ENCODE results near the gene RIT2.

The RIT2 gene

GRCh38 chr18:43079422-43079821 is 36.1 kb downstream of the RIT2 start:
- DNase-seq, result no peak

- no peak for DNase-seq
Measured at GRCh38 chr18:43078478-43079092, 36.9 kb downstream of the RIT2 start.

- peak; percentile 9 for DNase-seq
Measured at GRCh38 chr18:43077510-43078308, 37.8 kb downstream of the RIT2 start.

GRCh38 chr18:43073771-43074170 is 41.7 kb downstream of the RIT2 start:
- DNase-seq, result no peak

GRCh38 chr18:43068781-43069180 is 46.7 kb downstream of the RIT2 start:
- no peak for DNase-seq

GRCh38 chr18:43067570-43067969 is 47.9 kb downstream of the RIT2 start:
- DNase-seq, result no peak

- DNase-seq, result no peak
Measured at GRCh38 chr18:43061816-43062215, 53.7 kb downstream of the RIT2 start.

- DNase-seq, result no peak
Measured at GRCh38 chr18:43061318-43061717, 54.2 kb downstream of the RIT2 start.

- DNase-seq, result peak; percentile 20
Measured at GRCh38 chr18:43060020-43060419, 55.5 kb downstream of the RIT2 start.

GRCh38 chr18:43054815-43055519 is 60.5 kb downstream of the RIT2 start:
- no peak for DNase-seq

- peak; percentile 72 for DNase-seq
Measured at GRCh38 chr18:43049021-43049420, 66.5 kb downstream of the RIT2 start.

- DNase-seq, result no peak
Measured at GRCh38 chr18:43046322-43046721, 69.2 kb downstream of the RIT2 start.

GRCh38 chr18:43043626-43044025 is 71.9 kb downstream of the RIT2 start:
- DNase-seq, result no peak

GRCh38 chr18:43040281-43040680 is 75.2 kb downstream of the RIT2 start:
- no peak for DNase-seq

- DNase-seq, result no peak
Measured at GRCh38 chr18:43034683-43035500, 80.6 kb downstream of the RIT2 start.

- no peak for DNase-seq
Measured at GRCh38 chr18:43031169-43031568, 84.3 kb downstream of the RIT2 start.

- DNase-seq, result no peak
Measured at GRCh38 chr18:43029414-43029813, 86.1 kb downstream of the RIT2 start.

GRCh38 chr18:43022874-43023273 is 92.6 kb downstream of the RIT2 start:
- no peak for DNase-seq

- no peak for DNase-seq
Measured at GRCh38 chr18:43017622-43018021, 97.9 kb downstream of the RIT2 start.

GRCh38 chr18:43013486-43013885 is 102.0 kb downstream of the RIT2 start:
- DNase-seq, result peak; percentile 59

GRCh38 chr18:43012951-43013350 is 102.5 kb downstream of the RIT2 start:
- peak; percentile 57 for DNase-seq

- peak; percentile 14 for DNase-seq
Measured at GRCh38 chr18:43010611-43011010, 104.9 kb downstream of the RIT2 start.

GRCh38 chr18:43009674-43010073 is 105.8 kb downstream of the RIT2 start:
- no peak for DNase-seq
